ENCODE results near the gene NDUFA5.

The NDUFA5 gene

GRCh38 chr7:123498601-123499000, 59.0 kb downstream of the NDUFA5 start:
- Histone ChIP-seq H3K4me3 (ENCODE audit: low read depth, low read length) (no peak overlapping the region), H3K27ac (ENCODE audit: extremely low read depth, low read depth, low read length) (no peak overlapping the region), H3K9me3 (ENCODE audit: control insufficient read depth, insufficient read depth, low read depth, low read length) (no peaks in the 10 kb centered on the region), H3K4me1 (ENCODE audit: control insufficient read depth, insufficient read depth, low read length) (no peaks in the 10 kb centered on the region), H3K36me3 (ENCODE audit: control insufficient read depth in 2 of 2, insufficient read depth in 1 of 2, low read length in 2 of 2) (no peaks in the 10 kb centered on the region)
- ChIA-PET CTCF (interaction anchor here (0.7 to 0.8 kb wide), 2 partner anchors 11 to 83 kb away, joined by 3 to 4 read pairs; no protein-coding TSS in a partner anchor), POLR2A (no interaction called here)
- TF ChIP-seq ZNF521 (tag by site-specific recombination; IDR thresholded peaks at IDR 0.05) (no peak), ZNF621 (tag by site-specific recombination; IDR thresholded peaks at IDR 0.05) (no peak), ZNF148 (tag by site-specific recombination; IDR thresholded peaks at IDR 0.05; ENCODE audit: borderline replicate concordance) (no peak)
- TF ChIP-seq, protein P1, sequence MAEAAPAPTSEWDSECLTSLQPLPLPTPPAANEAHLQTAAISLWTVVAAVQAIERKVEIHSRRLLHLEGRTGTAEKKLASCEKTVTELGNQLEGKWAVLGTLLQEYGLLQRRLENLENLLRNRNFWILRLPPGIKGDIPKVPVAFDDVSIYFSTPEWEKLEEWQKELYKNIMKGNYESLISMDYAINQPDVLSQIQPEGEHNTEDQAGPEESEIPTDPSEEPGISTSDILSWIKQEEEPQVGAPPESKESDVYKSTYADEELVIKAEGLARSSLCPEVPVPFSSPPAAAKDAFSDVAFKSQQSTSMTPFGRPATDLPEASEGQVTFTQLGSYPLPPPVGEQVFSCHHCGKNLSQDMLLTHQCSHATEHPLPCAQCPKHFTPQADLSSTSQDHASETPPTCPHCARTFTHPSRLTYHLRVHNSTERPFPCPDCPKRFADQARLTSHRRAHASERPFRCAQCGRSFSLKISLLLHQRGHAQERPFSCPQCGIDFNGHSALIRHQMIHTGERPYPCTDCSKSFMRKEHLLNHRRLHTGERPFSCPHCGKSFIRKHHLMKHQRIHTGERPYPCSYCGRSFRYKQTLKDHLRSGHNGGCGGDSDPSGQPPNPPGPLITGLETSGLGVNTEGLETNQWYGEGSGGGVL (tag by site-specific recombination; IDR thresholded peaks at IDR 0.05) = no peak

- Histone ChIP-seq H3K27ac (ENCODE audit: extremely low read depth, low read depth, low read length) (no peak overlapping the region), H3K36me3 (ENCODE audit: control insufficient read depth in 2 of 2, insufficient read depth in 1 of 2, low read length in 2 of 2) (no peaks in the 10 kb centered on the region), H3K4me1 (ENCODE audit: control insufficient read depth, insufficient read depth, low read length) (no peaks in the 10 kb centered on the region), H3K9me3 (ENCODE audit: control insufficient read depth, insufficient read depth, low read depth, low read length) (no peaks in the 10 kb centered on the region), H3K4me3 (ENCODE audit: low read depth, low read length) (no peak overlapping the region)
- ChIA-PET CTCF (interaction anchor here (0.5 to 0.8 kb wide), 3 partner anchors 11 to 506 kb away, joined by 3 to 4 read pairs (median 4); no protein-coding TSS in a partner anchor), POLR2A (no interaction called here)
- TF ChIP-seq ZNF169 (tag by site-specific recombination; IDR thresholded peaks at IDR 0.05) (no peak), ZNF16 (tag by site-specific recombination; IDR thresholded peaks at IDR 0.05; ENCODE audit: low read depth) (no peak), ZNF23 (tag by site-specific recombination; IDR thresholded peaks at IDR 0.05; ENCODE audit: borderline replicate concordance) (no peak), ZSCAN5A (tag by site-specific recombination; IDR thresholded peaks at IDR 0.05) (no peak), ZNF184 (tag by site-specific recombination; IDR thresholded peaks at IDR 0.05) (no peak), KLF1 (tag by site-specific recombination; IDR thresholded peaks at IDR 0.05) (no peak), CTCF (tag by site-specific recombination; IDR thresholded peaks at IDR 0.05) (no peak), ZNF580 (tag by site-specific recombination; IDR thresholded peaks at IDR 0.05) (no peak), ZFP69B (tag by site-specific recombination; IDR thresholded peaks at IDR 0.05) (no peak), ZNF629 (tag by site-specific recombination; IDR thresholded peaks at IDR 0.05) (no peak), ZNF19 (tag by site-specific recombination; IDR thresholded peaks at IDR 0.05; ENCODE audit: low read depth) (no peak), ZNF704 (tag by site-specific recombination; IDR thresholded peaks at IDR 0.05) (no peak), HOXD13 (CRISPR knock-in tag; IDR thresholded peaks at IDR 0.05; ENCODE audit: borderline replicate concordance) (no peak), KLF9 (tag by site-specific recombination; IDR thresholded peaks at IDR 0.05; ENCODE audit: low read depth) (no peak)
- TF ChIP-seq, protein P2, sequence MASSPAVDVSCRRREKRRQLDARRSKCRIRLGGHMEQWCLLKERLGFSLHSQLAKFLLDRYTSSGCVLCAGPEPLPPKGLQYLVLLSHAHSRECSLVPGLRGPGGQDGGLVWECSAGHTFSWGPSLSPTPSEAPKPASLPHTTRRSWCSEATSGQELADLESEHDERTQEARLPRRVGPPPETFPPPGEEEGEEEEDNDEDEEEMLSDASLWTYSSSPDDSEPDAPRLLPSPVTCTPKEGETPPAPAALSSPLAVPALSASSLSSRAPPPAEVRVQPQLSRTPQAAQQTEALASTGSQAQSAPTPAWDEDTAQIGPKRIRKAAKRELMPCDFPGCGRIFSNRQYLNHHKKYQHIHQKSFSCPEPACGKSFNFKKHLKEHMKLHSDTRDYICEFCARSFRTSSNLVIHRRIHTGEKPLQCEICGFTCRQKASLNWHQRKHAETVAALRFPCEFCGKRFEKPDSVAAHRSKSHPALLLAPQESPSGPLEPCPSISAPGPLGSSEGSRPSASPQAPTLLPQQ (tag by site-specific recombination; IDR thresholded peaks at IDR 0.05) = no peak
- TF ChIP-seq, protein P3, sequence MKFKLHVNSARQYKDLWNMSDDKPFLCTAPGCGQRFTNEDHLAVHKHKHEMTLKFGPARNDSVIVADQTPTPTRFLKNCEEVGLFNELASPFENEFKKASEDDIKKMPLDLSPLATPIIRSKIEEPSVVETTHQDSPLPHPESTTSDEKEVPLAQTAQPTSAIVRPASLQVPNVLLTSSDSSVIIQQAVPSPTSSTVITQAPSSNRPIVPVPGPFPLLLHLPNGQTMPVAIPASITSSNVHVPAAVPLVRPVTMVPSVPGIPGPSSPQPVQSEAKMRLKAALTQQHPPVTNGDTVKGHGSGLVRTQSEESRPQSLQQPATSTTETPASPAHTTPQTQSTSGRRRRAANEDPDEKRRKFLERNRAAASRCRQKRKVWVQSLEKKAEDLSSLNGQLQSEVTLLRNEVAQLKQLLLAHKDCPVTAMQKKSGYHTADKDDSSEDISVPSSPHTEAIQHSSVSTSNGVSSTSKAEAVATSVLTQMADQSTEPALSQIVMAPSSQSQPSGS (tag by site-specific recombination; IDR thresholded peaks at IDR 0.05; ENCODE audit: low read depth) = no peak
Observed at GRCh38 chr7:123498031-123498430, 59.6 kb downstream of the NDUFA5 start.

Measured in HEK293 (cell line).